Epithelial cell of proximal tubule (primary cell): ENCODE results near the gene HLA-DQA2. TPM values are rescaled to one million over a fixed set of nuclear protein-coding genes. Genes with fewer than 3 reads are reported as not detected.
"Not testable (repeated sequence)": the region's sequence is repeated elsewhere in the genome, so short reads cannot be mapped to it uniquely, and the experiment has no call there.

Source experiments
- DNase-seq: peaks from one replicate; pipeline ENCODE4 v3.0.0-alpha.2; 2011; ENCODE audit warnings: low read depth
- H3K4me3 ChIP-seq: 2 replicates; pipeline ENCODE4 v1.5.1; 2011; ENCODE audit warnings: low read depth, mild to moderate bottlenecking, low read length
- CTCF ChIP-seq: conservative IDR thresholded peaks from 2 replicates; pipeline ENCODE4 v1.5.1; 2012; ENCODE audit warnings: low read depth, mild to moderate bottlenecking, low read length
- total RNA-seq: library from RNA; depleted of rRNA; stranded (reverse); fragments of >200 nt; gene quantifications from 2 replicates; pipeline ENCODE4 v1.2.3, GENCODE V29; 2015

Gene HLA-DQA2
- total RNA-seq, 1 donor from 2014 or later: not detected

GRCh38 chr6:32713241-32713640 lies 27.9 kb upstream of the HLA-DQA2 start:
- no peak overlapping the region for H3K4me3 ChIP-seq
- DNase-seq: no peak
- no peak for TF ChIP-seq CTCF

GRCh38 chr6:32716396-32716795 lies 24.8 kb upstream of the HLA-DQA2 start:
- TF ChIP-seq CTCF: peak; percentile 7
- DNase-seq: no peak

GRCh38 chr6:32718879-32719278 lies 22.3 kb upstream of the HLA-DQA2 start:
- no peak overlapping the region for H3K4me3 ChIP-seq
- no peak for TF ChIP-seq CTCF
- DNase-seq: no peak

More at GRCh38 chr6:32716396-32716795, 24.8 kb upstream of the HLA-DQA2 start:
- H3K4me3 ChIP-seq: no peak overlapping the region

GRCh38 chr6:32738126-32738525 lies 3.1 kb upstream of the HLA-DQA2 start:
- no peak for DNase-seq
- TF ChIP-seq CTCF: no peak
- no peak overlapping the region for H3K4me3 ChIP-seq

GRCh38 chr6:32742374-32742773 lies 1.2 kb downstream of the HLA-DQA2 start:
- H3K4me3 ChIP-seq: no peak overlapping the region
- no peak for TF ChIP-seq CTCF
- DNase-seq: no peak

GRCh38 chr6:32744776-32745175 lies 3.6 kb downstream of the HLA-DQA2 start:
- TF ChIP-seq CTCF: no peak

GRCh38 chr6:32745649-32746048 lies 4.5 kb downstream of the HLA-DQA2 start:
- DNase-seq, H3K4me3 ChIP-seq: not testable (repeated sequence)

More at GRCh38 chr6:32744776-32745175, 3.6 kb downstream of the HLA-DQA2 start:
- no peak overlapping the region for H3K4me3 ChIP-seq
- DNase-seq: no peak
